Neuronal stem cell (in vitro differentiated cells): Measurements from ENCODE around the gene EMSY.

Experiments
- DNase-seq: peaks from one replicate; pipeline ENCODE4 v3.0.0-alpha.2; 2013; ENCODE audit warnings: low spot score
- H2AFZ ChIP-seq: one replicate; pipeline ENCODE4 v1.6.1; 2013; ENCODE audit warnings: mild to moderate bottlenecking, low read length, inconsistent platforms
- H2AK5ac ChIP-seq: 2 replicates; pipeline ENCODE4 v1.6.1; 2013; ENCODE audit warnings: low read depth, mild to moderate bottlenecking, inconsistent platforms, low read length, moderate library complexity, mixed read lengths
- H2BK120ac ChIP-seq: 2 replicates; pipeline ENCODE4 v1.6.1; 2013; ENCODE audit warnings: low read depth, mild to moderate bottlenecking, inconsistent platforms, low read length, moderate library complexity, mixed read lengths
- H2BK12ac ChIP-seq: one replicate; pipeline ENCODE4 v1.6.1; 2013; ENCODE audit warnings: low read length, inconsistent platforms
- H2BK15ac ChIP-seq: 2 replicates; pipeline ENCODE4 v1.6.1; 2013; ENCODE audit warnings: mild to moderate bottlenecking, low read length, inconsistent platforms, mixed read lengths
- H2BK5ac ChIP-seq: one replicate; pipeline ENCODE4 v1.6.1; 2013; ENCODE audit warnings: inconsistent platforms, mild to moderate bottlenecking, low read length, moderate library complexity
- H3K14ac ChIP-seq: one replicate; pipeline ENCODE4 v1.6.1; 2013; ENCODE audit warnings: low read length, inconsistent platforms
- H3K18ac ChIP-seq: 2 replicates; pipeline ENCODE4 v1.6.1; 2013; ENCODE audit warnings: low read length, inconsistent platforms
- H3K23ac ChIP-seq: 2 replicates; pipeline ENCODE4 v1.6.1; 2013; ENCODE audit warnings: low read depth, mild to moderate bottlenecking, mixed read lengths, low read length, inconsistent platforms; ENCODE audit not compliant: poor library complexity
- H3K27ac ChIP-seq: replicated peaks from 3 replicates; pipeline ENCODE4 v1.5.1; 2013; ENCODE audit warnings: low read length, inconsistent platforms
- H3K27me3 ChIP-seq, 3 experiments: 2 replicates each; pipeline ENCODE4 v1.6.1; 2013; ENCODE audit warnings: low read length in 3 of 3, mild to moderate bottlenecking in 2 of 3, inconsistent platforms in 1 of 3, low read depth in 1 of 3, mixed read lengths in 1 of 3, moderate library complexity in 1 of 3; ENCODE audit not compliant: control insufficient read depth in 3 of 3, insufficient read depth in 3 of 3
- H3K36me3 ChIP-seq, 2 donors: replicated peaks in 1 of 2; 2 replicates each; pipeline ENCODE4 v1.6.1; 2013; ENCODE audit warnings: low read length in 2 of 2; ENCODE audit not compliant: control insufficient read depth in 2 of 2, insufficient read depth in 2 of 2
- H3K4ac ChIP-seq: 2 replicates; pipeline ENCODE4 v1.6.1; 2013; ENCODE audit warnings: inconsistent platforms, mild to moderate bottlenecking, low read length, moderate library complexity
- H3K4me1 ChIP-seq, 2 donors: 1 replicate in 1 of 2; 2 replicates in 1 of 2; pipeline ENCODE4 v1.6.1; 2013; ENCODE audit warnings: low read length in 2 of 2, low read depth in 1 of 2; ENCODE audit not compliant: control insufficient read depth in 2 of 2, insufficient read depth in 1 of 2
- H3K4me2 ChIP-seq: one replicate; pipeline ENCODE4 v1.6.1; 2013; ENCODE audit warnings: mild to moderate bottlenecking, low read length, inconsistent platforms; ENCODE audit not compliant: insufficient read depth, poor library complexity, severe bottlenecking
- H3K4me3 ChIP-seq, 2 donors: 2 replicates each; pipeline ENCODE4 v1.5.1; 2013; ENCODE audit warnings: low read length in 2 of 2, mild to moderate bottlenecking in 2 of 2, inconsistent platforms in 1 of 2, moderate library complexity in 1 of 2
- H3K79me1 ChIP-seq: one replicate; pipeline ENCODE4 v1.6.1; 2013; ENCODE audit warnings: low read depth, mild to moderate bottlenecking, inconsistent platforms, low read length, moderate library complexity
- H3K9ac ChIP-seq: one replicate; pipeline ENCODE4 v1.6.1; 2013; ENCODE audit warnings: mild to moderate bottlenecking, low read depth, low read length, inconsistent platforms; ENCODE audit not compliant: poor library complexity
- H3K9me3 ChIP-seq, 2 donors: replicated peaks in 1 of 2; 2 replicates each; pipeline versions ENCODE3 to v1.6.1; 2013; ENCODE audit warnings: low read length in 2 of 2, mild to moderate bottlenecking in 2 of 2, inconsistent platforms in 1 of 2, low read depth in 1 of 2, mixed read lengths in 1 of 2, moderate library complexity in 1 of 2; ENCODE audit not compliant: control insufficient read depth in 2 of 2, insufficient read depth in 1 of 2
- H4K8ac ChIP-seq: one replicate; pipeline ENCODE4 v1.6.1; 2013; ENCODE audit warnings: low read depth, mild to moderate bottlenecking, inconsistent platforms, low read length, moderate library complexity
- H4K91ac ChIP-seq: one replicate; pipeline ENCODE4 v1.6.1; 2013; ENCODE audit warnings: low read length, low read depth, mild to moderate bottlenecking, inconsistent platforms; ENCODE audit not compliant: poor library complexity
- WGBS, 2 donors: extraction: QIAGEN DNeasy Blood & Tissue Kit; methylation state at CpG; one replicate each; pipeline ENCODE4 v1.1.7; 2013; ENCODE audit warnings: missing lambda C conversion rate in 2 of 2, mixed read lengths in 1 of 2; ENCODE audit not compliant: insufficient read length in 2 of 2, insufficient replicate concordance in 1 of 2; ENCODE audit errors: extremely low coverage in 2 of 2; 5-methylcytosine and 5-hydroxymethylcytosine counted together

Gene EMSY

DNA sequence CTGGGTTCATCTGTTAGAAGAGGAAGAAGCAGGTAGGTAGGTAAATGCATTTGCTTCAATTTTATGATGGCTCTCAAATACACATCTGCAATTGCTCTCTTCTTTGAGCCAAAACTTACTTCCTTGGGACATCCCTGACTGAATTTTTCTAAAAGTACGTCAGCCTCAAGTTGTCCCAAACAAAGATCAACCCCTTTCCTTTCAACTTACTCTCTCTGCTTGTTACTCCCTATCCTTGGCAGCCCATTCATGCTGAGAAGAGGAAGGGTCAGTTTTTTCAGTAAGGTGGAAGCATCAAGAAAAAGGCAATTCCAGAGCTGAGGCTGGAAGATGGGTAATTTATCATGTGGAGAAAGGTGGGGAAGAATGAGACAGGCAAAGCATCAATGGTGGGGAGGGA is 114.5 kb downstream of the EMSY start:
- Histone ChIP-seq H3K14ac (no peak overlapping the region), H3K4me1 (no peaks in the 10 kb centered on the region), H3K18ac (no peak overlapping the region), H4K8ac (no peak overlapping the region), H3K4me3 (no peak overlapping the region), H3K9me3 (peaks cover 0 to 3% of the 10 kb centered on the region in 2 donors), H2BK120ac (no peak overlapping the region), H3K9ac (no peak overlapping the region), H2BK15ac (no peak overlapping the region), H3K23ac (no peak overlapping the region), H2BK5ac (no peak overlapping the region), H3K36me3 (no peaks in the 10 kb centered on the region), H4K91ac (no peak overlapping the region), H3K27me3 (no peaks in the 10 kb centered on the region), H2AFZ (no peak overlapping the region), H3K4me2 (no peak overlapping the region), H2AK5ac (no peak overlapping the region), H2BK12ac (no peak overlapping the region), H3K4ac (no peak overlapping the region), H3K27ac (no peak overlapping the region), H3K79me1 (no peaks in the 10 kb centered on the region)
- WGBS, 2 donors: no CpG with 5 or more reads among the region's 1 CpG
- no peak for DNase-seq

- no peak overlapping the region for H2AFZ ChIP-seq
- no peak overlapping the region for H3K18ac ChIP-seq
- no peak overlapping the region for H2AK5ac ChIP-seq
- no peak overlapping the region for H3K27ac ChIP-seq
- H2BK15ac ChIP-seq: no peak overlapping the region
- no CpG with 5 or more reads among the region's 5 CpGs for WGBS, 2 donors
- H3K9ac ChIP-seq: no peak overlapping the region
- H3K4me3 ChIP-seq: no peak overlapping the region
- no peak overlapping the region for H2BK5ac ChIP-seq
- no peak overlapping the region for H3K14ac ChIP-seq
- H3K4me1 ChIP-seq: no peaks in the 10 kb centered on the region
- no peak overlapping the region for H3K23ac ChIP-seq
- no peaks in the 10 kb centered on the region for H3K36me3 ChIP-seq
- H3K4me2 ChIP-seq: no peak overlapping the region
- peaks cover 0 to 3% of the 10 kb centered on the region in 2 donors for H3K9me3 ChIP-seq
- no peak overlapping the region for H4K8ac ChIP-seq
- H3K4ac ChIP-seq: no peak overlapping the region
- no peaks in the 10 kb centered on the region for H3K79me1 ChIP-seq
- no peak overlapping the region for H2BK120ac ChIP-seq
- H4K91ac ChIP-seq: no peak overlapping the region
- no peak overlapping the region for H2BK12ac ChIP-seq
- no peak for DNase-seq
- no peaks in the 10 kb centered on the region for H3K27me3 ChIP-seq
These were observed 115.4 kb downstream of the EMSY start for GRCh38 chr11:76560219-76560618.

DNA sequence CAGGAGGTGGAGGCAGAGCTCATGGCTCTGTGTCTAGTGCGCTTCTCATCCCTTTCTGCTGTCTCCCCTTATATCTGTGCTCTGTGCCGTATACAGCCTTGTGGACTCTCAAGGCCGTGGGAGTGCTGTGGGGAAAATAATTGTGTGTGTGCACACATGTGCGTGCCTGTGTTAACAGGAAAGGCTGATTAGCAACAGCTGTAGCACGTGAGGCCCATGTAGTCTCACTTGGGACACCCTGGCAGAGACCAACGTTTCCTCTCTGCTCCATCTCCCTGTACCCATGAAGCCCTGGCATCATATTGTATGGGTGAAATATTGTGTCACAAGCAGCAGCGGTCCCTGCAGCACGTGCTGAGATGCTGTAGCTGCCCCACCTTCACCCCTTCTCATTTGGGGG is 116.4 kb downstream of the EMSY start:
- Histone ChIP-seq H4K8ac (no peak overlapping the region), H2AFZ (no peak overlapping the region), H4K91ac (no peak overlapping the region), H3K14ac (no peak overlapping the region), H2BK15ac (no peak overlapping the region), H2AK5ac (no peak overlapping the region), H3K4ac (peak overlapping the region; percentile 4), H3K27me3 (no peaks in the 10 kb centered on the region), H3K23ac (no peak overlapping the region), H2BK5ac (no peak overlapping the region), H3K9ac (no peak overlapping the region), H3K4me3 (peak overlapping the region in 1 of 2 donors; percentile 5), H3K27ac (no peak overlapping the region), H3K4me2 (no peak overlapping the region), H3K9me3 (peaks cover 0 to 3% of the 10 kb centered on the region in 2 donors), H2BK120ac (no peak overlapping the region), H3K79me1 (no peaks in the 10 kb centered on the region), H2BK12ac (no peak overlapping the region), H3K36me3 (no peaks in the 10 kb centered on the region), H3K18ac (no peak overlapping the region), H3K4me1 (no peaks in the 10 kb centered on the region)
- no CpG with 5 or more reads among the region's 8 CpGs for WGBS, 2 donors
- DNase-seq: no peak

GRCh38 chr11:76562541-76562940 is 117.7 kb downstream of the EMSY start:
- no peak overlapping the region for H3K4me2 ChIP-seq
- no peak overlapping the region for H2BK5ac ChIP-seq
- H4K8ac ChIP-seq: no peak overlapping the region
- no peaks in the 10 kb centered on the region for H3K4me1 ChIP-seq
- H4K91ac ChIP-seq: no peak overlapping the region
- no peak overlapping the region for H3K4ac ChIP-seq
- H3K14ac ChIP-seq: no peak overlapping the region
- H3K9ac ChIP-seq: no peak overlapping the region
- H2BK12ac ChIP-seq: no peak overlapping the region
- no peak overlapping the region for H2AFZ ChIP-seq
- no peak for DNase-seq
- H3K23ac ChIP-seq: no peak overlapping the region
- no peak overlapping the region for H2BK15ac ChIP-seq
- H3K27ac ChIP-seq: no peak overlapping the region
- no peak overlapping the region for H3K4me3 ChIP-seq
- H3K27me3 ChIP-seq: no peaks in the 10 kb centered on the region
- H3K18ac ChIP-seq: no peak overlapping the region
- no peak overlapping the region for H2AK5ac ChIP-seq
- no peaks in the 10 kb centered on the region for H3K36me3 ChIP-seq
- WGBS, 2 donors: no CpG with 5 or more reads among the region's 3 CpGs
- H3K79me1 ChIP-seq: no peaks in the 10 kb centered on the region
- H3K9me3 ChIP-seq: peaks cover 0 to 3% of the 10 kb centered on the region in 2 donors
- no peak overlapping the region for H2BK120ac ChIP-seq
